Measurements from ENCODE around the gene FGD6. TPM values are rescaled to one million over a fixed set of nuclear protein-coding genes. Genes with fewer than 3 reads are reported as not detected.

Gene FGD6
- total RNA-seq, result 8.6 and 24.5 TPM in 2 replicates

DNA sequence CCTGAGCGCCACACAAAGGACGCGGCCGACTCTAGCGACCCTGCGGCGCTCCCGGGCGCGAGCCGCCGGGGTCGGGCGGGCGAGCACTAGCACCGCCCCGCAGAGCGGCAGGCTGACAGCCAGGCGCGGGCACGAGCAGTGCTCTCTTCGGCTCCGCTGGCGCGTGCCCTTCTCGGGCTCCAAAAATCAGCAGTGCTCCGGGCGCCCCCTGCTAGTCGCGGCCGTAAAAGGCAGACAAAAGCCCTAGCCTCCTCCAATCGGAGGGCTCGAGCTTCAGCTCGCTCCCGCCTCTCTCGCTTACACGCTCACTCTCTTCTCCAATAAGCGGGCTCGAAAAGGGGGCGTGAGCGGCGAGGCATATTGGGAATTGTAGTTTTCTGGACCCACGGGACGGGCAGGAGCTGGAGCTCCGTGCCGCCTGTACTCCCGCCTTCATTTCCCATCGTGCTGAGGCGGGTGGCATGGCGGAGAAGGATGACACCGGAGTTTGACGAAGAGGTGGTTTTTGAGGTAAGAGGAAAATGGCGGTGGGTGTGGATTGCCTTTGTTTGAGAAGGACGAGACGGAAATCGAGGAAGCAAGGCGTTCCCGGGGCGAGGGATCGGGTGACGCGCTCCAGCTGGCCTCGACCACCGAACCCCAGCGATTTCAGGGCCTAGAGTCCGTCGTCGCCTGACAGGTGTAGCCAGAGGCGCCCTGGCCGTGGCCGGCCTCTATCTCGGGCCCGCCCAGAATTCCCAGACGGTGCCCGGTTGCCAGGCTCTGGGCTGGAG lies at the start of gene FGD6, which contains the start of gene VEZT:
TSS of gene FGD6 (minus strand) at position 91 of the 773 bp plus-strand sequence. CDS start 227 bp downstream, outside the sequence.
TSS of gene VEZT (plus strand) at position 431 of the 773 bp plus-strand sequence. CDS start at position 475, 44 bp downstream.

DNA sequence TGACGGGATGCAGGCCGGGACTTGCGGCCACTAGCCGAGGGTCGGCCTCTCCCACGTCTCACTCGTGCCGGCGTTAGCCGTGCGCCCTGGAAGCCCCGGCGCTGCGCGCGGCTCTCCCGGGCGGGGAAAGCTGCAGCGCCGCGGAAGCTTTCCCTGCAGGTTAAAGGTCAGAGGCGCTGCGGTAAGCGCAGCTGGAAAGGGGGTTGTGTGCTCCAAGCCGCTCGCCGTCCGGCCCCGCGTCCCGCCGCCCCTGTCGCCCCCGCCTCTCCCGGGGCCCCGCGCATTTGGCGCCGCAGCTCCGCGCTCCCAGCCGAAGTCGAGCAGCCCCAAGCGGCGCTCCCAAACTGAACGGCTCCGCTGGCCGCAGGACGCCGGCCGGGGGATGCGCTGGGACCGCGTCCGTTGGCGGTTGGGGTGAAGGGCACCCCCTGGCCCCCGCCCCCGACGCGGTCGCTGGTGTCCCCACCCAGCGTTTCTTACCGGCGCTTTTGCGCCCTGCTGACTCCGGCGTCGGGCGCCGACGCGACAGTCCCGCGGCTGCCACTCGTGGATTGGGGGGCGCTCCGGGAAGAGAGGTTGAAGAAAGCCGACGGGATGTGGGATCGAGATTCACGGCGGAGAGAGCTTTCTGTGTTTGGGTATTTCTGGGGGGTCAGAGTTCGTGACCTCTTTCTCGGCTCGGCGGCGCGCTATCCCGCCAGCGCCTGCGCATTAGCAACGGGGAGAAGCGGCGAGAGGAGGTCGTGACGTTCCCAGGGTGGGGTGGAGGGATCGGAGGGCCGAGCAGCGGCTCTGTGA lies 144.2 kb downstream of the FGD6 start, which contains the start of gene NR2C1:
TSS of gene NR2C1 (minus strand) at position 719 of the 798 bp plus-strand sequence. CDS start 6,234 bp downstream, outside the sequence.

Other genes with a start within 250 kb of the FGD6 start
- 102 and 112 TPM in 2 replicates for gene NDUFA12, start 213.8 kb downstream of the FGD6 start, total RNA-seq
- gene NR2C1, start 143.8 kb downstream of the FGD6 start, total RNA-seq, result 15.1 and 35.5 TPM in 2 replicates
- gene VEZT, start 340 bp upstream of the FGD6 start, total RNA-seq, result 57.3 and 118 TPM in 2 replicates

Data from bladder microvascular endothelial cell (primary cell).